Stimulated activated CD8-positive, alpha-beta memory T cell treated with anti-CD3 and anti-CD28 coated beads, Interleukin-7, amount 100 ng/mL, for 1 hour (primary cell): ENCODE data around the gene MRPS24.
"Not testable (repeated sequence)": the region's sequence is repeated elsewhere in the genome, so short reads cannot be mapped to it uniquely, and the experiment has no call there.

ENCODE experiments used
- DNase-seq, 2 donors: peaks; one replicate each; pipeline ENCODE4 v3.0.0-alpha.2; 2020; ENCODE audit warnings: low read depth in 2 of 2

MRPS24 gene

GRCh38 chr7:43838201-43838658, 31.1 kb downstream of the MRPS24 start:
- no peak for DNase-seq

- DNase-seq: no peak
These were observed 34.7 kb downstream of the MRPS24 start for GRCh38 chr7:43834463-43835251.

- not testable (repeated sequence) for DNase-seq
These were observed 38.4 kb downstream of the MRPS24 start for GRCh38 chr7:43830917-43831316.

GRCh38 chr7:43825391-43825808, 43.9 kb downstream of the MRPS24 start:
- DNase-seq: no peak

- DNase-seq: no peak
These were observed 44.4 kb downstream of the MRPS24 start for GRCh38 chr7:43824963-43825362.

- not testable (repeated sequence) for DNase-seq
These were observed 44.8 kb downstream of the MRPS24 start for GRCh38 chr7:43824513-43824912.

GRCh38 chr7:43823941-43824340, 45.4 kb downstream of the MRPS24 start:
- no peak for DNase-seq

- not testable (repeated sequence) for DNase-seq
These were observed 45.9 kb downstream of the MRPS24 start for GRCh38 chr7:43823425-43823824.
